CD4-positive, alpha-beta T cell (primary cell): ENCODE data around the gene SGSH. TPM values are rescaled to one million over a fixed set of nuclear protein-coding genes. Genes with fewer than 3 reads are reported as not detected.
A peak's percentile ranks its signal among the peaks of the same experiment; 100 is the strongest.

ENCODE experiments used
- ATAC-seq: fragments of 200-7000 bp; cut with Tn5 transposase; one replicate; pipeline ENCODE4 v1.10.0; 2022; ENCODE audit warnings: mild to moderate bottlenecking; ENCODE audit not compliant: poor library complexity
- CTCF ChIA-PET: fragments of 350-600 bp; sonication (Branson Sonifier 250); formaldehyde crosslinking; loops from one replicate; lab custom pipeline; 2021; ENCODE audit warnings: antibody characterized with exemption, inconsistent platforms; lab: Charles Lee
- POLR2A ChIA-PET: fragments of 350-600 bp; sonication (Branson Sonifier 250); formaldehyde crosslinking; loops from one replicate; lab custom pipeline; 2021; ENCODE audit warnings: antibody characterized with exemption, inconsistent platforms; lab: Charles Lee
- DNase-seq, 14 experiments: peaks; one replicate each; pipeline ENCODE4 v3.0.0-alpha.2; 2013 to 2020; ENCODE audit warnings: mixed read lengths in 2 of 14
- H3K27ac ChIP-seq, 2 donors: one replicate each; pipeline versions ENCODE4 v1.5.1 to v1.7.0; 2013; ENCODE audit warnings: low read length in 2 of 2, low read depth in 1 of 2, mild to moderate bottlenecking in 1 of 2
- H3K27me3 ChIP-seq, 2 experiments: 1 replicate in 1 of 2; 2 replicates in 1 of 2; pipeline versions ENCODE4 v1.6.1 to v1.7.0; 2013; ENCODE audit warnings: low read length in 2 of 2, control low read depth in 1 of 2, mild to moderate bottlenecking in 1 of 2, moderate library complexity in 1 of 2; ENCODE audit not compliant: insufficient read depth in 2 of 2, control insufficient read depth in 1 of 2
- H3K36me3 ChIP-seq: one replicate; pipeline ENCODE4 v1.6.1; 2013; ENCODE audit warnings: low read length, control low read depth; ENCODE audit not compliant: insufficient read depth
- H3K4me1 ChIP-seq: one replicate; pipeline ENCODE4 v1.6.1; 2013; ENCODE audit warnings: low read length, control low read depth; ENCODE audit not compliant: insufficient read depth
- H3K4me3 ChIP-seq: one replicate; pipeline ENCODE4 v1.5.1; 2013; ENCODE audit warnings: mild to moderate bottlenecking, low read length, moderate library complexity
- H3K9me3 ChIP-seq, 2 experiments: 1 replicate in 1 of 2; 2 replicates in 1 of 2; pipeline versions ENCODE4 v1.6.1 to v1.7.0; 2013; ENCODE audit warnings: low read length in 2 of 2, mild to moderate bottlenecking in 2 of 2, control low read depth in 1 of 2, moderate library complexity in 1 of 2; ENCODE audit not compliant: control insufficient read depth in 1 of 2, insufficient read depth in 1 of 2
- H3K27ac Mint-ChIP-seq: one replicate; pipeline ENCODE4 v1.8.0; 2020; ENCODE audit warnings: mixed read lengths
- H3K27me3 Mint-ChIP-seq: one replicate; pipeline ENCODE4 v1.8.0; 2021; ENCODE audit warnings: mixed read lengths
- H3K36me3 Mint-ChIP-seq: one replicate; pipeline ENCODE4 v1.8.0; 2021; ENCODE audit warnings: low read depth, mixed read lengths
- H3K4me1 Mint-ChIP-seq: one replicate; pipeline ENCODE4 v1.8.0; 2021; ENCODE audit warnings: low read depth, mixed read lengths
- H3K4me3 Mint-ChIP-seq: one replicate; pipeline ENCODE4 v1.8.0; 2020; ENCODE audit warnings: mild to moderate bottlenecking, mixed read lengths
- H3K9me3 Mint-ChIP-seq: one replicate; pipeline ENCODE4 v1.8.0; 2020; ENCODE audit warnings: mixed read lengths
- intact Hi-C, 2 experiments: fragments of 100-400 bp; cut with DNase I in 1 of 2; cut with micrococcal nuclease in 1 of 2; formaldehyde crosslinking; loops; one replicate each; pipeline versions ENCODE4 v1.15.1 to v1.9.0; 2023 to 2025; cut with DNase I, micrococcal nuclease
- total RNA-seq, 174 experiments: library from RNA in 2 of 174; stranded (reverse) in 2 of 174; gene quantifications; one replicate each; pipeline ENCODE4 v1.2.3 and lab custom pipeline; 2021 to 2026
- TF ChIP-seq, protein P1 (sequence below): fragments of 200-600 bp; IDR thresholded peaks from one replicate; pipeline ENCODE4 v1.8.0; 2022; ENCODE audit warnings: antibody characterized with exemption, mild to moderate bottlenecking

The SGSH gene
- total RNA-seq, 2 experiments from 2014 or later = 97.9 to 102 TPM

GRCh38 chr17:80223838-80224497 is 3.8 kb upstream of the SGSH start:
- no peak overlapping the region for H3K27ac Mint-ChIP-seq
- CTCF ChIA-PET = no interaction called here
- no peak overlapping the region for H3K4me3 Mint-ChIP-seq
- POLR2A ChIA-PET = no interaction called here
- no peak for DNase-seq
- no peaks in the 10 kb centered on the region for H3K27me3 Mint-ChIP-seq
- H3K9me3 Mint-ChIP-seq = no peaks in the 10 kb centered on the region
- no peaks in the 10 kb centered on the region for H3K27me3 ChIP-seq
- no peak overlapping the region for H3K27ac ChIP-seq
- peaks cover 23% of the 10 kb centered on the region for H3K4me1 ChIP-seq
- H3K4me1 Mint-ChIP-seq = peaks cover 18% of the 10 kb centered on the region
- H3K36me3 ChIP-seq = peaks cover 9% of the 10 kb centered on the region
- no peak for ATAC-seq
- intact Hi-C loops = loop anchor here in 1 of 2 experiments (5.0 kb wide), 1 partner anchor 122 kb away; the partner anchor contains the start of gene GAA
- peaks cover 49% of the 10 kb centered on the region for H3K36me3 Mint-ChIP-seq
- H3K9me3 ChIP-seq = no peaks in the 10 kb centered on the region
- no peak overlapping the region for H3K4me3 ChIP-seq
- TF ChIP-seq, protein P1, sequence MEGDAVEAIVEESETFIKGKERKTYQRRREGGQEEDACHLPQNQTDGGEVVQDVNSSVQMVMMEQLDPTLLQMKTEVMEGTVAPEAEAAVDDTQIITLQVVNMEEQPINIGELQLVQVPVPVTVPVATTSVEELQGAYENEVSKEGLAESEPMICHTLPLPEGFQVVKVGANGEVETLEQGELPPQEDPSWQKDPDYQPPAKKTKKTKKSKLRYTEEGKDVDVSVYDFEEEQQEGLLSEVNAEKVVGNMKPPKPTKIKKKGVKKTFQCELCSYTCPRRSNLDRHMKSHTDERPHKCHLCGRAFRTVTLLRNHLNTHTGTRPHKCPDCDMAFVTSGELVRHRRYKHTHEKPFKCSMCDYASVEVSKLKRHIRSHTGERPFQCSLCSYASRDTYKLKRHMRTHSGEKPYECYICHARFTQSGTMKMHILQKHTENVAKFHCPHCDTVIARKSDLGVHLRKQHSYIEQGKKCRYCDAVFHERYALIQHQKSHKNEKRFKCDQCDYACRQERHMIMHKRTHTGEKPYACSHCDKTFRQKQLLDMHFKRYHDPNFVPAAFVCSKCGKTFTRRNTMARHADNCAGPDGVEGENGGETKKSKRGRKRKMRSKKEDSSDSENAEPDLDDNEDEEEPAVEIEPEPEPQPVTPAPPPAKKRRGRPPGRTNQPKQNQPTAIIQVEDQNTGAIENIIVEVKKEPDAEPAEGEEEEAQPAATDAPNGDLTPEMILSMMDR = no peak

- Mint-ChIP-seq H3K36me3 (peaks cover 49% of the 10 kb centered on the region), H3K9me3 (no peaks in the 10 kb centered on the region), H3K4me3 (peak overlapping the region; percentile 79), H3K4me1 (peaks cover 25% of the 10 kb centered on the region), H3K27me3 (no peaks in the 10 kb centered on the region), H3K27ac (peak overlapping the region; percentile 65)
- DNase-seq = no peak
- POLR2A ChIA-PET = no interaction called here
- intact Hi-C loops = loop anchor here in 1 of 2 experiments (5.0 kb wide), 1 partner anchor 121 kb away; the partner anchor contains the start of gene GAA
- no peak for ATAC-seq
- Histone ChIP-seq H3K36me3 (peaks cover 6% of the 10 kb centered on the region), H3K27ac (no peak overlapping the region), H3K4me3 (no peak overlapping the region), H3K4me1 (peaks cover 29% of the 10 kb centered on the region), H3K27me3 (no peaks in the 10 kb centered on the region), H3K9me3 (no peaks in the 10 kb centered on the region)
- CTCF ChIA-PET = no interaction called here
- TF ChIP-seq, protein P1 = no peak
These were observed 3.1 kb upstream of the SGSH start for GRCh38 chr17:80223142-80223815.

- Histone ChIP-seq H3K27ac (no peak overlapping the region), H3K4me3 (no peak overlapping the region), H3K4me1 (peaks cover 37% of the 10 kb centered on the region), H3K27me3 (no peaks in the 10 kb centered on the region), H3K9me3 (no peaks in the 10 kb centered on the region), H3K36me3 (peaks cover 9% of the 10 kb centered on the region)
- Mint-ChIP-seq H3K4me3 (peak overlapping the region; percentile 79), H3K27me3 (no peaks in the 10 kb centered on the region), H3K4me1 (peaks cover 31% of the 10 kb centered on the region), H3K27ac (peak overlapping the region; percentile 65), H3K9me3 (no peaks in the 10 kb centered on the region), H3K36me3 (peaks cover 53% of the 10 kb centered on the region)
- ChIA-PET CTCF (no interaction called here), POLR2A (no interaction called here)
- intact Hi-C loops = loop anchor here in 1 of 2 experiments (5.0 kb wide), 1 partner anchor 120 kb away; the partner anchor contains the start of gene GAA
- ATAC-seq = no peak
- DNase-seq = no peak
- TF ChIP-seq, protein P1 = no peak
These were observed 2.4 kb upstream of the SGSH start for GRCh38 chr17:80222376-80223141.
